Loucy (cell line): ENCODE results near the gene SLC25A6.

Experiments
- H2AFZ ChIP-seq: fragments of 200-600 bp; sonication (generic); 2 replicates; pipeline ENCODE4 v1.6.0; 2016; ENCODE audit warnings: antibody characterized with exemption, mild to moderate bottlenecking, low read length, moderate library complexity
- H3F3A ChIP-seq: fragments of 200-600 bp; 2 replicates; pipeline ENCODE4 v1.6.0; 2016; ENCODE audit warnings: antibody characterized with exemption, low read depth, mild to moderate bottlenecking
- H3K27me3 ChIP-seq: fragments of 200-600 bp; sonication (generic); 2 replicates; pipeline ENCODE4 v1.6.1; 2014; ENCODE audit warnings: low read length, mild to moderate bottlenecking; ENCODE audit not compliant: insufficient read depth, poor library complexity, severe bottlenecking
- H3K36me3 ChIP-seq: fragments of 200-600 bp; sonication (generic); 2 replicates; pipeline ENCODE4 v1.6.1; 2016; ENCODE audit warnings: low read length; ENCODE audit not compliant: insufficient read depth
- H3K4me1 ChIP-seq: fragments of 200-600 bp; sonication (generic); 2 replicates; pipeline ENCODE4 v1.5.1; 2014; ENCODE audit warnings: low read length, mild to moderate bottlenecking; ENCODE audit not compliant: insufficient read depth, poor library complexity, severe bottlenecking
- H3K4me2 ChIP-seq: fragments of 200-600 bp; sonication (generic); 2 replicates; pipeline ENCODE4 v1.6.0; 2014; ENCODE audit warnings: antibody characterized with exemption, low read length, low read depth, mild to moderate bottlenecking; ENCODE audit not compliant: poor library complexity, severe bottlenecking
- H3K4me3 ChIP-seq: fragments of 200-600 bp; sonication (generic); 2 replicates; pipeline ENCODE4 v1.5.1; 2014; ENCODE audit warnings: low read length, mild to moderate bottlenecking, mixed read lengths; ENCODE audit not compliant: poor library complexity, severe bottlenecking
- H3K79me2 ChIP-seq: fragments of 200-600 bp; sonication (generic); 2 replicates; pipeline ENCODE4 v1.6.1; 2014; ENCODE audit warnings: low read length; ENCODE audit not compliant: insufficient read depth
- H3K9ac ChIP-seq: fragments of 200-600 bp; sonication (generic); 2 replicates; pipeline ENCODE4 v1.6.0; 2014; ENCODE audit warnings: mild to moderate bottlenecking, low read depth, low read length, moderate library complexity; ENCODE audit not compliant: poor library complexity, severe bottlenecking
- H3K9me2 ChIP-seq: fragments of 200-600 bp; sonication (generic); replicated peaks from 2 replicates; pipeline ENCODE4 v1.6.1; 2016; ENCODE audit warnings: low read depth, low read length, mixed read lengths
- H3K9me3 ChIP-seq: fragments of 200-600 bp; sonication (generic); 2 replicates; pipeline ENCODE4 v1.6.1; 2014; ENCODE audit warnings: mild to moderate bottlenecking, antibody characterized with exemption, low read length, low read depth; ENCODE audit not compliant: insufficient read depth
- H4K20me1 ChIP-seq: fragments of 200-600 bp; sonication (generic); 2 replicates; pipeline ENCODE4 v1.6.0; 2014; ENCODE audit warnings: antibody characterized with exemption, low read length, mild to moderate bottlenecking; ENCODE audit not compliant: insufficient read depth, poor library complexity, severe bottlenecking
- CTCF ChIP-seq: fragments of 200-600 bp; sonication (generic); conservative IDR thresholded peaks from 2 replicates; pipeline ENCODE4 v1.5.1; 2014; ENCODE audit warnings: mild to moderate bottlenecking, antibody characterized with exemption, low read length
- EZH2phosphoT487 ChIP-seq: fragments of 200-600 bp; IDR thresholded peaks from 2 replicates; pipeline ENCODE4 v1.6.1; 2018; ENCODE audit warnings: antibody characterized with exemption, mild to moderate bottlenecking, moderate library complexity, borderline replicate concordance

Gene SLC25A6

DNA sequence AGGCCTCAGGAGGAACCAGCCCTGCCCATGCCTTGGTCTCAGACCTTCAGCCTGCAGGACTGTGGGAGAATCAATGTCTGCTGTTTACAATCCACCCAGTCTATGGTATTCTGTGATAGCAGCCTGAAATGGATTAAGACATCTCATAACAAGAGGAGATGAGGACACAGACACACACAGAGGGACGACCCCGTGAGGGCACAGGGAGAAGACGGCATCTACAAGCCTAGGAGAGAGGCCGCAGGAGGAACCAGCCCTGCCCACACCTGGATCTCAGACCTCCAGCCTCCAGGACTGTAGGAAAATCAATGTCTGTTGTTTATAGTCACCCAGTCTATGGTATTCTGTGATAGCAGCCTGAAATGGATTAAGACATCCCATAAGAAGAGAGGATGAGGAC lies 3.3 kb downstream of the SLC25A6 start:
- Histone ChIP-seq H2AFZ (no peak overlapping the region), H4K20me1 (peaks cover 38% of the 10 kb centered on the region), H3K9me3 (no peaks in the 10 kb centered on the region), H3K27me3 (no peaks in the 10 kb centered on the region), H3K4me1 (no peaks in the 10 kb centered on the region), H3F3A (no peaks in the 10 kb centered on the region), H3K36me3 (peaks cover 58% of the 10 kb centered on the region; the same call in 1 of the 2 replicates), H3K9me2 (no peaks in the 10 kb centered on the region), H3K9ac (no peak overlapping the region), H3K79me2 (peaks cover 53% of the 10 kb centered on the region), H3K4me2 (peak overlapping the region; percentile 87), H3K4me3 (no peak overlapping the region)
- no peak for TF ChIP-seq EZH2phosphoT487
- no peak for TF ChIP-seq CTCF

- peaks cover 58% of the 10 kb centered on the region; the same call in 1 of the 2 replicates for H3K36me3 ChIP-seq
- no peaks in the 10 kb centered on the region for H3F3A ChIP-seq
- H4K20me1 ChIP-seq = peaks cover 38% of the 10 kb centered on the region
- H3K9me3 ChIP-seq = no peaks in the 10 kb centered on the region
- H3K27me3 ChIP-seq = no peaks in the 10 kb centered on the region
- no peaks in the 10 kb centered on the region for H3K4me1 ChIP-seq
- H3K79me2 ChIP-seq = peaks cover 45% of the 10 kb centered on the region
- H3K9ac ChIP-seq = no peak overlapping the region
- H2AFZ ChIP-seq = no peak overlapping the region
- TF ChIP-seq CTCF = no peak
- no peak for TF ChIP-seq EZH2phosphoT487
- H3K4me3 ChIP-seq = no peak overlapping the region
- H3K4me2 ChIP-seq = no peak overlapping the region
- H3K9me2 ChIP-seq = no peaks in the 10 kb centered on the region
Measured at GRCh38 chrX:1387141-1387776, 4.7 kb downstream of the SLC25A6 start.

DNA sequence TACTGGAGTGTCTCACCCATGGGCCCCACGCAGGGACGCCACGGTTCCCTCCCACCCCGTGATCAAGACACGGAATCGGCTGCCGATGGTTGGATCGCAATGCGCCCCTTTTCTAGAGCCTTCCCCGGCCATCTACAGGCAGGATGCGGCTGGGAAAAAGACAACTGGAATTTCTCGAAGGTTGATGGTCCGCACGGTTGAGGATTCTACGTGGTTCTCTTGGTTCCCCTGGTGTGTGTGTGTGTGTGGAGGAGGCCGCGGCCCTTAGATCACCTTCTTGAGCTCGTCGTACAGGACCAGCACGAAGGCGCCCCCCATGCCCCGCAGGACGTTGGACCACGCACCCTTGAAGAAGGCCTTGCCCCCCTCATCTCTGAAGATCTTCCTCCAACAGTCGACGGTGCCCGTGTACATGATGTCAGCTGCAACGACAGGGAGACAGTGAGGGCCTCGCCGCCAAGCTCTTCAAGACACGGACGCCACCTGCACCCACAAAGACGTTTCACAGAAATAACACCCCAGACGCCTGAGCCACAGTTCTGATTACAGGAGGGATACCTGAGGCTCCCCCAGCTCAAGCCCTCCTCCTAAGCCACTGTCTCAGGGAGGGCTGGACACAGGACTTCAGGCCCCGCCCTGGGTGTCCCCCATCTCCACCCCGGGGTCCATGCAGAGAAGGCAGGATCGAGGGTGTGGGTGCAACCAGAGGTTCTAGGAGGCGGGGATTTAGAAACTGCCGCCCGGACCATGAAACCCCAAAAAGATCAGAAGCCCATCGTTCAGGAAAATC lies 5.4 kb downstream of the SLC25A6 start:
- Histone ChIP-seq H3K27me3 (no peaks in the 10 kb centered on the region), H3K9me2 (no peaks in the 10 kb centered on the region), H3K79me2 (peaks cover 43% of the 10 kb centered on the region), H2AFZ (no peak overlapping the region), H3F3A (no peaks in the 10 kb centered on the region), H3K4me3 (no peak overlapping the region), H3K9me3 (no peaks in the 10 kb centered on the region), H3K36me3 (peaks cover 58% of the 10 kb centered on the region; the same call in 1 of the 2 replicates), H3K4me2 (no peak overlapping the region), H3K9ac (no peak overlapping the region), H3K4me1 (no peaks in the 10 kb centered on the region), H4K20me1 (peaks cover 35% of the 10 kb centered on the region)
- TF ChIP-seq CTCF (no peak), EZH2phosphoT487 (no peak)
